Right lobe of liver (tissue), 4 donors: ENCODE measurements around the gene HCN3.

Experiments used
- POLR2A ChIP-seq: fragments of 450-650 bp; IDR thresholded peaks from one replicate; pipeline ENCODE4 v1.6.1; 2017; ENCODE audit warnings: antibody characterized with exemption, mild to moderate bottlenecking
- TF ChIP-seq, protein P1 (sequence below), 4 donors: fragments of 200-600 bp in 3 of 4; fragments of 450-650 bp in 1 of 4; IDR thresholded peaks; one replicate each; pipeline versions ENCODE4 v1.5.1 to v1.8.0; 2016 to 2022; ENCODE audit warnings: antibody characterized with exemption in 4 of 4, mild to moderate bottlenecking in 2 of 4
- donor health status: DM: no; HTN: no; CAD: no.
- donor health status: DM: no; HTN: no; CAD: no.
- donor health status: DM: no; HTN: yes; CAD: no.

DNA sequence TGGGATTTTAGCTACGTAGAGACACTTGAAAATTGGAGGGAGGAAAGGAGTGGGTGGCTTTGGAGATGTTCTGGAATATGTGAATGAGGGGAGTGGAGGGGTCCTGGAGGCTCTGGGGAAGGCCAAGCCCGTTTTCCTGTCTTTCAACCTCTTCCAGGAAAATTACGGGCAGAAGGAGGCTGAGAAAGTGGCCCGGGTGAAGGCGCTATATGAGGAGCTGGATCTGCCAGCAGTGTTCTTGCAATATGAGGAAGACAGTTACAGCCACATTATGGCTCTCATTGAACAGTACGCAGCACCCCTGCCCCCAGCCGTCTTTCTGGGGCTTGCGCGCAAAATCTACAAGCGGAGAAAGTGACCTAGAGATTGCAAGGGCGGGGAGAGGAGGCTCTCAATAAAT, 43.0 kb downstream of the HCN3 start:
- TF ChIP-seq, protein P1, sequence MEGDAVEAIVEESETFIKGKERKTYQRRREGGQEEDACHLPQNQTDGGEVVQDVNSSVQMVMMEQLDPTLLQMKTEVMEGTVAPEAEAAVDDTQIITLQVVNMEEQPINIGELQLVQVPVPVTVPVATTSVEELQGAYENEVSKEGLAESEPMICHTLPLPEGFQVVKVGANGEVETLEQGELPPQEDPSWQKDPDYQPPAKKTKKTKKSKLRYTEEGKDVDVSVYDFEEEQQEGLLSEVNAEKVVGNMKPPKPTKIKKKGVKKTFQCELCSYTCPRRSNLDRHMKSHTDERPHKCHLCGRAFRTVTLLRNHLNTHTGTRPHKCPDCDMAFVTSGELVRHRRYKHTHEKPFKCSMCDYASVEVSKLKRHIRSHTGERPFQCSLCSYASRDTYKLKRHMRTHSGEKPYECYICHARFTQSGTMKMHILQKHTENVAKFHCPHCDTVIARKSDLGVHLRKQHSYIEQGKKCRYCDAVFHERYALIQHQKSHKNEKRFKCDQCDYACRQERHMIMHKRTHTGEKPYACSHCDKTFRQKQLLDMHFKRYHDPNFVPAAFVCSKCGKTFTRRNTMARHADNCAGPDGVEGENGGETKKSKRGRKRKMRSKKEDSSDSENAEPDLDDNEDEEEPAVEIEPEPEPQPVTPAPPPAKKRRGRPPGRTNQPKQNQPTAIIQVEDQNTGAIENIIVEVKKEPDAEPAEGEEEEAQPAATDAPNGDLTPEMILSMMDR (IDR thresholded peaks at IDR 0.05): no peak
- TF ChIP-seq POLR2A: no peak
